ENCODE results near the gene HEBP1. TPM values are rescaled to one million over a fixed set of nuclear protein-coding genes. Genes with fewer than 3 reads are reported as not detected.
A peak's percentile ranks its signal among the peaks of the same experiment; 100 is the strongest.
"Not testable (repeated sequence)": the region's sequence is repeated elsewhere in the genome, so short reads cannot be mapped to it uniquely, and the experiment has no call there.

The HEBP1 gene
- 10 to 100 TPM; 38.0 to 56.2 (median 44.1) TPM for polyA plus RNA-seq (ENCODE audit: insufficient read length in 10 of 10)
- long read RNA-seq, donor 1, transcript HEBP1-201 (4 exons, 1,173 nt), result major isoform, 16 of 16 reads
- long read RNA-seq, donor 1, partial matches to known transcripts, result 0 of 16 reads
- long read RNA-seq, donor 1, other reads (novel, unspliced or antisense), result 0 of 16 reads
- long read RNA-seq, donor 2, transcript HEBP1-201 (4 exons, 1,173 nt), result major isoform, 11 of 12 reads
- long read RNA-seq, donor 2, partial matches to known transcripts, result 0 of 12 reads
- long read RNA-seq, donor 2, other reads (novel, unspliced or antisense), result 0 of 12 reads
- long read RNA-seq, donor 3, result 0 reads
- long read RNA-seq, donor 4, transcript HEBP1-201 (4 exons, 1,173 nt), result major isoform, 14 of 14 reads
- long read RNA-seq, donor 4, partial matches to known transcripts, result 0 of 14 reads
- long read RNA-seq, donor 4, other reads (novel, unspliced or antisense), result 0 of 14 reads
- long read RNA-seq, donor 5, transcript HEBP1-201 (4 exons, 1,173 nt), result major isoform, 23 of 28 reads
- long read RNA-seq, donor 5, transcript HEBP1-203 (3 exons, 2,056 nt), result minor isoform, 5 of 28 reads
- long read RNA-seq, donor 5, partial matches to known transcripts, result 0 of 28 reads
- long read RNA-seq, donor 5, other reads (novel, unspliced or antisense), result 0 of 28 reads
- long read RNA-seq, donor 6, transcript HEBP1-201 (4 exons, 1,173 nt), result major isoform, 20 of 22 reads
- long read RNA-seq, donor 6, partial matches to known transcripts, result 0 of 22 reads
- long read RNA-seq, donor 6, other reads (novel, unspliced or antisense), result 0 of 22 reads
- long read RNA-seq, donor 7, transcript HEBP1-201 (4 exons, 1,173 nt), result major isoform, 10 of 10 reads
- long read RNA-seq, donor 7, partial matches to known transcripts, result 0 of 10 reads
- long read RNA-seq, donor 7, other reads (novel, unspliced or antisense), result 0 of 10 reads
- long read RNA-seq, donor 8, transcript HEBP1-201 (4 exons, 1,173 nt), result major isoform, 16 of 16 reads
- long read RNA-seq, donor 8, partial matches to known transcripts, result 0 of 16 reads
- long read RNA-seq, donor 8, other reads (novel, unspliced or antisense), result 0 of 16 reads
- long read RNA-seq, donor 9, partial matches to known transcripts, result 0 of 4 reads
- long read RNA-seq, donor 9, other reads (novel, unspliced or antisense), result 0 of 4 reads

- DNase-seq, result peak; percentile 90 to 97 (median 95)
These were observed at the start of gene HEBP1 for GRCh38 chr12:12999959-13000615. Gene HEBP1 (minus strand): TSS chr12:13000265. CDS start chr12:13000114, 151 bp downstream.

GRCh38 chr12:13049816-13050215 is 49.8 kb upstream of the HEBP1 start:
- DNase-seq, result no peak

GRCh38 chr12:13046964-13047363 is 46.9 kb upstream of the HEBP1 start:
- no peak for DNase-seq

GRCh38 chr12:13045816-13046215 is 45.8 kb upstream of the HEBP1 start:
- DNase-seq, result no peak

GRCh38 chr12:13044906-13045299 is 44.8 kb upstream of the HEBP1 start:
- DNase-seq, result peak in 1 of 3 donors; percentile 85

- DNase-seq, result peak; percentile 49 to 90 (median 84)
These were observed 44.2 kb upstream of the HEBP1 start, which contains the start of gene FAM234B for GRCh38 chr12:13044002-13044905. Gene FAM234B (plus strand): TSS chr12:13044381. CDS start chr12:13044404, 23 bp downstream.

- DNase-seq, result no peak
These were observed 42.7 kb upstream of the HEBP1 start for GRCh38 chr12:13042666-13043230.

GRCh38 chr12:13041224-13041623 is 41.2 kb upstream of the HEBP1 start:
- DNase-seq, result no peak

- DNase-seq, result no peak
These were observed 39.4 kb upstream of the HEBP1 start for GRCh38 chr12:13039328-13039956.

- DNase-seq, result peak in 1 of 3 donors; percentile 60
These were observed 38.6 kb upstream of the HEBP1 start for GRCh38 chr12:13038491-13039161.

GRCh38 chr12:13036881-13037280 is 36.8 kb upstream of the HEBP1 start:
- no peak for DNase-seq

GRCh38 chr12:13035335-13035734 is 35.3 kb upstream of the HEBP1 start:
- DNase-seq, result not testable (repeated sequence)

GRCh38 chr12:13033476-13033875 is 33.4 kb upstream of the HEBP1 start:
- DNase-seq, result peak in 1 of 3 donors; percentile 27

- DNase-seq, result no peak
These were observed 32.1 kb upstream of the HEBP1 start for GRCh38 chr12:13032164-13032563.

- DNase-seq, result no peak
These were observed 30.7 kb upstream of the HEBP1 start for GRCh38 chr12:13030541-13031291.

GRCh38 chr12:13028825-13029570 is 28.9 kb upstream of the HEBP1 start:
- DNase-seq, result no peak

GRCh38 chr12:13027508-13027907 is 27.4 kb upstream of the HEBP1 start:
- no peak for DNase-seq

Data from muscle of back (tissue), 13 donors.